ACC112 (cell line): ENCODE measurements around the gene CDCA4.

Experiments used
- H2AFZ ChIP-seq: fragments of 200-600 bp; sonication (generic); one replicate; pipeline ENCODE4 v1.6.0; 2017; ENCODE audit warnings: antibody characterized with exemption, low read length; ENCODE audit not compliant: unreplicated experiment
- H3K27ac ChIP-seq: fragments of 200-600 bp; sonication (generic); 2 replicates; pipeline ENCODE4 v1.5.1; 2014; ENCODE audit warnings: low read depth, mild to moderate bottlenecking, antibody characterized with exemption, low read length, moderate library complexity
- H3K27me3 ChIP-seq: fragments of 200-600 bp; sonication (generic); 2 replicates; pipeline ENCODE4 v1.6.1; 2014; ENCODE audit warnings: mild to moderate bottlenecking, antibody characterized with exemption, low read length, moderate library complexity, mixed read lengths; ENCODE audit not compliant: insufficient read depth
- H3K36me3 ChIP-seq: fragments of 200-600 bp; sonication (generic); 2 replicates; pipeline ENCODE4 v1.6.1; 2016; ENCODE audit warnings: mild to moderate bottlenecking, antibody characterized with exemption, low read length, moderate library complexity, mixed read lengths; ENCODE audit not compliant: insufficient read depth
- H3K4me1 ChIP-seq: fragments of 200-600 bp; sonication (generic); one replicate; pipeline ENCODE4 v1.6.1; 2016; ENCODE audit warnings: low read length, mixed read lengths; ENCODE audit not compliant: insufficient read depth, unreplicated experiment, control insufficient read depth
- H3K4me3 ChIP-seq: fragments of 200-600 bp; sonication (generic); 2 replicates; pipeline ENCODE4 v1.5.1; 2014; ENCODE audit warnings: mild to moderate bottlenecking, low read depth, low read length
- H3K79me2 ChIP-seq: fragments of 200-600 bp; sonication (generic); one replicate; pipeline ENCODE4 v1.6.0; 2016; ENCODE audit warnings: low read length; ENCODE audit not compliant: control insufficient read depth, unreplicated experiment, insufficient read depth

Gene CDCA4

DNA sequence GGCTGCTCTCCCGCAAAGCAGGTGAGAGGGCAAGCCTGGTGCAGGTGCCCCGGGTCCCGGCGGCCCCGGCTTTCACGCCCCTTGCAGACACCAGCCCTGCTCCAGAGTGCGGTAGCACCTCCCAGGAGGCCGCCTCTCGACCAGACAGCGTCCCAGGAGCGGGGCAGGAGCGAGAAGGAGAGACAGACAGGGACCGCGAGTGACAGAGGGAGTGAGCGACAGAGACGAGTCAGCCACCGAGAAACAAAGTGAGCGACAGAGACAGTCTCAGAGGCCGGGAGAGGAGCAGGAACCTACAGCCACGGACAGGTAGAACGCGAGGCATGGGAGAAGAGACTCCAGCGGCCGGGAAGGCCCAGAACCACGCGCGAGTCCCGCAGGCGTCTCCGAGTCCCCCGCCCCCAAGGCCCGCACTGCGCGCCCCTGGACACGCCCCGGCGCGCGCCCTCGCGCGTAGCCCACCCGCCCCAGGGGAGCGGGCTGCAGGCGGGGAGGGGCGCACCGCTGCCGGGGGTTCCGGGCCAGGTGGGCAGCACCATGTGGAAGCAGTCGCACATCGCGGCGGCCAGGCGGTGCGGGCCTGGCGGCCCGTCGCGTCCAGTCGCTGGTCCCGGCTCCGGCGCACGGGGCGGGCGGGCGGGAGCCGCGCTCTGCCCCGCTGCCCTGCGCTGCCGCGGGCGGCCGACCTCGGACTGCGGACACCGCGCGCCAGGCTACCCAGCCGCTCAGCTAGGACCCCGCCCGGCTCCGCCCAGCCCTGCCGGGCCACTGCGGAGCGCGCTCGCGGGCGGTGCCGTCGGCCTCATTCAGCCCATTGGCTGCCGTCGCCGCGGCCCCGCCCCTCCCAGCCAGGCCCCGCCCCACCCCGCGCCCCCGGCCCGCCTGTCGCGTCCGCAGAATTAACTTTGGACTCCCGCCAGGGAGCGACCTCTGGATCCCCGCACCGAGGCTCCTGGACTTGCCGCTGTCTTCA, 42.9 kb downstream of the CDCA4 start, which contains the start of gene AHNAK2:
Gene AHNAK2, minus strand, starts transcription at position 694 of the 973 bp plus-strand sequence. Its CDS starts 137 bp downstream, at position 557.
- H2AFZ ChIP-seq: peak within 1 kb of the TSS; percentile 42
- no peak within 1 kb of the TSS for H3K27ac ChIP-seq
- peaks cover 32% of the 10 kb centered on the region for H3K4me1 ChIP-seq

DNA sequence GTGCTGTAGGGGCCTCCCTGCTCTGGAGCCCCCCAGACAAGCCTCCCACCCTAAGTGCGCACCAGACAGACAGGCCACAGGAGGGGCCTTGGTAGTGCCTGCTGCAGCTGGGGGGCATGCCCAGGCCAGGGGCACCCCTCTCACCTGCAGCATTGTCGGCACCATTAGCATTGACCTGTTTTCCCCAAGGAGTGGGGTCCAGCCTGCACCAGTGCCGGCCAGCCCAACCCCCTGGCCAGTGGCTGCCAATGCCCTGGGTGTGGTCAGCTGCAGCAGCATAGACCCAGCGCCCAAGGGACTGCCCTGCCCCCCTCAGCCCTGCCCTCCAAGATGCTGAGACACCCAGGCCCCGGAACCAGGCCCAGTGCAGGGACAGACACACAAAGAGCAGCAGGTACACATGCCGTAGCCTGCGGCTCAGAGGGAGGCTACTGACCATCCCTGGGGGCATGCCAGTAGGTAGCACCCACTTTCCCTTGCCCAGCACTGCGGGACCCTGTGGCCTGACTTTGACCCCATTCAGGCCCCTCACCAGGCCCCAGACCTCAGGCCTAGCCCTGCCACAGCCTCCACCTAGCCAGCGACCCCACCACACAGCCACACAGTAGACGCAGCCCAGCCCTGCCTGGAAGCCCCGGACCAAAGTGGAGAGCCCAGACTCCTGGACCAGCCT, 43.7 kb downstream of the CDCA4 start:
- Histone ChIP-seq H3K36me3 (no peaks in the 10 kb centered on the region), H3K79me2 (no peaks in the 10 kb centered on the region), H3K27me3 (no peaks in the 10 kb centered on the region), H3K4me1 (peaks cover 40% of the 10 kb centered on the region), H3K27ac (no peak overlapping the region), H3K4me3 (peak overlapping the region; percentile 81), H2AFZ (no peak overlapping the region)

More for the DNA sequence above, 42.9 kb downstream of the CDCA4 start, which contains the start of gene AHNAK2:
- Histone ChIP-seq H3K36me3 (no peaks in the 10 kb centered on the region), H3K27me3 (no peaks in the 10 kb centered on the region), H3K4me3 (peak within 1 kb of the TSS; percentile 81), H3K79me2 (no peaks in the 10 kb centered on the region)

DNA sequence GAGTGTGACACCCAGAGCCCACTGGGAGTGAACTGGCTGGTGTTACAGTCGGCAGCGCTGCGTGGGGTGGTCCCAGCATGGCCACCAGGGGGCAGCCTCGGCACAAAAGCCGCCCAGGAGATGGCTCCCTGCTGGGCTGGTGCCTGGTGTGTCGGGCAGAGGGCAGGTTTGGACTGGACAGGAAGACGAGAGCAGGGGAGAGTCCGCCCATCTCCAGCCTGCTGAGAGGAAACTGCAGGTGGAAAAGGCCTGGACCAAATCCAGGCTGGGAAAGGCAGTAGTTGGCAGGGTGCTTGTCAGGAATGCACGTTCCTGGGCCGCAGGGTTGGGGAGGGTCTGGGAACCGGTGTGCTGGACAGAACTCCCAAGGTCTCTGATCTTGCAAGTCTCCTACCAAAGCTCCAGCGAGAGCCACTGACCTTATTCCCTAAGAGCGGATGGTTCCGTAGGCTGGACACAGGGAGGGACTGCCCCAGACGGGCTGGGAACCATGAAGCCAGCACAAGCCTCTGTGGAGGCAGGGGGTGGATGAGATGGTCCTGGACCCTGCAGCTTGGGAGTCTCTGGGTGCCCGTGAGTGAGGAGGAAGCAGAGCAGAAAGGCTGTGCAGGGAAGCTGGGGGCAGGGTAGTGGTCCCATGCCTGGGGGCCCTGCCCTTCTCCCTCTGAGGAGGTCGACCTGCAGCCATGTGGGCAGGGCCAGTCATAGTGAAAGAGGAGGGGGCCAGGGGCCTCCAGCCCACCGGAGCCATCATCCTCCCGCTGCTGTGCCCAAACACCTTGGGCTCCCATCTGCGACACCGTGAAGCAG, 44.5 kb downstream of the CDCA4 start:
- no peak overlapping the region for H2AFZ ChIP-seq
- no peak overlapping the region for H3K27ac ChIP-seq
- H3K27me3 ChIP-seq: no peaks in the 10 kb centered on the region
- H3K79me2 ChIP-seq: no peaks in the 10 kb centered on the region
- no peaks in the 10 kb centered on the region for H3K36me3 ChIP-seq
- H3K4me1 ChIP-seq: peaks cover 48% of the 10 kb centered on the region
- peak overlapping the region; percentile 81; the same call in 1 of the 2 replicates for H3K4me3 ChIP-seq

DNA sequence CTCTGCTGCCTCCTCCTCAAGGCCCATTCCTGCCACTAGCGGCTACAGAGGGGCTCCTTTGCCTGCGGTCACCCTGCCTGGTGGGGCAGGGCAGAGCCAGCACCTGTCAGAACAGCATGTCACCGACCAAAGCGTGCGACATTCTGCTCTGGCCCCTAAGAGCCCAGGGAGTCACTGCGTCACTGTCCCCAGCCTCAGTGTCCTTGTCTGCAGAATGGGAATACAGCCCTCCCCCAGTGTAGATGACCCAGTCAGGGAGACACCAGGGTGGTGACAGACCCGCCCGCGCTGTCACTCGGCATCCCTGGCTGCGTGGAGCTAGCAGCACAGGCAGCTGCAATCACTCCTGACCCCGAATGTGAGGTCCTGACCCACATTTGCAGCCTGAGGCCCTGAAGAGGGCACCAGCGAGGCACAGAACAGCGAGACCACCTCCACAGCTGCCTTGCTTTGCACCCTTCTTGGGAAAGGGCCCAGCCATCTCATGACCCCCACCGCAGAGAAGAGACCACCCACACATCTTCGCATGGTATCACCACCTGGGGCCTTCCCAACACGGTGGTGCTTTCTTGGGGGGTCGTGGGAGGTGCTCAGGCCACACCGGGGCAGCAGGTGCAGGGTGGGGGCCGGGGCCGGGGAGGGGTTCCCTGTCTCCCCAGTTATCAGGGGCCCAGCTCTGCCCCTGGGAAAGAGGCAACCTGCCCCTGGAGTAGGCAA, 45.2 kb downstream of the CDCA4 start:
- H3K79me2 ChIP-seq: no peaks in the 10 kb centered on the region
- no peaks in the 10 kb centered on the region for H3K27me3 ChIP-seq
- no peak overlapping the region for H3K27ac ChIP-seq
- peaks cover 55% of the 10 kb centered on the region for H3K4me1 ChIP-seq
- H3K36me3 ChIP-seq: no peaks in the 10 kb centered on the region
- H3K4me3 ChIP-seq: no peak overlapping the region
- H2AFZ ChIP-seq: no peak overlapping the region

DNA sequence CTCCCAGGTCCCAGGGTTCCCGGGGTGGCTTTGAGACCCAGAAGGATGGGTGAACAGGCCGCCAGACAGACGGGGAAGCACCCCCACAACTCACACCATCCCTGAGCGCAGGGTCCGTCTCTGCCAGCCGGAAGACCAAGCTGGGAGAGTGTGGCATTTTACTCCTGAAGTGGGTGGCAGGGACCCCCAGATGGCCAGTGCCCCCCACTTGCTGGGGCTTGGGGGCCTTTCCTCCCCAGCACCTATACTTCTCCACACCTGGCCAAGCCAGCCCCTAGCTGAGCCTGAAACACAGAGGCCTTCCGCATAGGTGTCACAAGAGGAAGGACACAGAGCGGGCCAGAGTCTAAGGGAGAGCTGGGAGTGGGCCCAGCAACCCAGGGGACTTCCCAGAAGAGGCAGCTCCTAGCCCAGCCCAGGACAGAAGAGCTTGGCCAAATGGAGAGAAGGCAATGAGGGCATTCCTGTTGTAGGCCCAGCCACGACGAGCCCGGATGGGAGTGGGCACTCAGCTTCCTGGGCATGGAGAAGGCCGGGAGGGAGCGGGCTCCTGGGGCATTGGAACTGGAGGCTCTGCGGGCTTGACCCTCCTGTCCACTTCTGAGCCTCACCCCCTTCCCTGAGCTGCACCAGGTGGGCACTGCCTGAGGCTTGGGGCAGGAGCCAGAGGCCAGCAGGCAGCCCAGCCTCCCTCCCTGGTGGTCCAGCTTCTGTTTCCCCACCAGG, 46.1 kb downstream of the CDCA4 start:
- H3K4me3 ChIP-seq: no peak overlapping the region
- H2AFZ ChIP-seq: no peak overlapping the region
- H3K27me3 ChIP-seq: no peaks in the 10 kb centered on the region
- peaks cover 5% of the 10 kb centered on the region for H3K79me2 ChIP-seq
- peaks cover 64% of the 10 kb centered on the region for H3K4me1 ChIP-seq
- H3K27ac ChIP-seq: peak overlapping the region; percentile 82
- no peaks in the 10 kb centered on the region for H3K36me3 ChIP-seq

DNA sequence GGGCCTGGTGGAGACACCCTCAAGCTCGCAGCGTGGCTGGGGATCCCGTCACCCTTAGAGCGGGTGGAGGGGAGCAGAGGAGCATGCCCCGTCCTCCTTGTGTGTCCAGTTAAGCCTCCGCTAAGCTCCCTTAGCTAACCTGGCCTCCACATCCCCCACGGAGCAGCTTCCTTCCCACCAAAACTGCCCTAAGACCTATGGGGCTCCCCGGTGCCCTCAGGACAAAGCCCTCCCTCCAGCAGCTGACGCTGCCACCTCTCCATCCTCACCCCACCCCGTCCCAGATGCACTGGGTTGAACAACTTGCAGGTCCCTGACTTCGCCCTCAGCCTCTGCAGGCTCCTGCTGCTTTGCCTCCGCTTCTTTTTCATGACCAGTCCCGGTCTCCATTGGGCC, 46.7 kb downstream of the CDCA4 start:
- Histone ChIP-seq H3K4me1 (peaks cover 70% of the 10 kb centered on the region), H3K27me3 (no peaks in the 10 kb centered on the region), H3K79me2 (peaks cover 11% of the 10 kb centered on the region), H3K4me3 (no peak overlapping the region), H3K27ac (peak overlapping the region; percentile 82), H3K36me3 (no peaks in the 10 kb centered on the region), H2AFZ (peak overlapping the region; percentile 27)

DNA sequence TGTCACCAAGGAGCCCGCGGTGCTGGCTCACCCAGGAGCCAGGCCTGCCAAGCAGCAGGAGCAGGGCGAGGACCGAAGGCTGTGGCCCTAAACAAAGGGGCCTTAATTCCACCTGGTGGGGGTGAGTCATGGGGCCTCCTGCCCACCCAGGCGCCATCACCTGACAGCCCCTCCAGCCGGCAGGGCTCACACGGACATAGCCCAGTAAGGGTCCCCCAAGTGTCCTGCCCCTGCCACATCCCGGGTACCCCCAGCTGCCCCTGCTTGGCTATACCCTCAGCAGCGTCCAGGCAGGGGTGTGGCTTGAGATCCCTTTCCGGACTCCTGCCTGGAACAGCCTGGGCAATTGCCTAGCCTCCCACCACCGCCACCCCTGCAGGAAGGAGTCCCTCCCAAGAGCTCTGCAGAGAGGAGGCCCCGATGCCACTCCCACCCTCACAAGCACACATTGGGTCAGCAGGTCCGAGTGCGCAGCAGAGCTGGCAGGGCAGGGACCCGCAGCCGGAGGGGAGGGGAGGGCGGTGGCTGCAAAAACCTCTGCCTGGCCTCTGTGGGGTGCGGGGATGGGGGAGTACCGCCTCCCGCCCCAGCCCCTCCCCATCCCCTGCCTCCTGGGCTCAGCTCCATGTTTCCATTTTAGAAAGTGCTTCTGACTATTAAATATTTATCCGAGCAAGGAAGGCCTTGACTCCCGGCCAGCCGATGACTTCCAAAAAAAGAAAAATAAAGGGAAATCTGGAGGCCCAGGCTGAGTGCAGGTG, 47.3 kb downstream of the CDCA4 start:
- Histone ChIP-seq H2AFZ (peak overlapping the region; percentile 27), H3K4me1 (peaks cover 76% of the 10 kb centered on the region), H3K27ac (peak overlapping the region; percentile 82), H3K79me2 (peaks cover 11% of the 10 kb centered on the region), H3K27me3 (no peaks in the 10 kb centered on the region), H3K36me3 (no peaks in the 10 kb centered on the region), H3K4me3 (peak overlapping the region; percentile 38; the same call in 1 of the 2 replicates)

DNA sequence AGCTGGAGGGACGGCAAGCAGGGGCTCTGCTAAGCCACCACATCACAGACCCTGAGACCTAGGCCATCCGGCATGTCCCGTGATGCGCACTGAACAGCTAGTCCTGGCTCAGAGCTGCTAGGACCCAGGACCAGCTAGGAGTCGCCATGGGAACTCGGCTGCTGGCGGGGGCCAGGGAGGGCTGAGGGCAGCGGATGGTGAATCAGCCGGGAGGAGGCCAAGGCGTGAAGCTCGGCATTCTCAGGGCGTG, 47.8 kb downstream of the CDCA4 start:
- no peak overlapping the region; the same call in 1 of the 2 replicates for H3K4me3 ChIP-seq
- H3K4me1 ChIP-seq: peaks cover 81% of the 10 kb centered on the region
- peaks cover 11% of the 10 kb centered on the region for H3K79me2 ChIP-seq
- H3K27me3 ChIP-seq: no peaks in the 10 kb centered on the region
- H3K27ac ChIP-seq: peak overlapping the region; percentile 82
- H2AFZ ChIP-seq: no peak overlapping the region
- no peaks in the 10 kb centered on the region for H3K36me3 ChIP-seq
